ENCODE data around the gene DOLPP1. TPM values are rescaled to one million over a fixed set of nuclear protein-coding genes. Genes with fewer than 3 reads are reported as not detected.

Gene DOLPP1, protein sequence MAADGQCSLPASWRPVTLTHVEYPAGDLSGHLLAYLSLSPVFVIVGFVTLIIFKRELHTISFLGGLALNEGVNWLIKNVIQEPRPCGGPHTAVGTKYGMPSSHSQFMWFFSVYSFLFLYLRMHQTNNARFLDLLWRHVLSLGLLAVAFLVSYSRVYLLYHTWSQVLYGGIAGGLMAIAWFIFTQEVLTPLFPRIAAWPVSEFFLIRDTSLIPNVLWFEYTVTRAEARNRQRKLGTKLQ
- polyA plus RNA-seq (31.1 and 31.5 TPM in 2 replicates), polyA minus RNA-seq (20.6 and 26.1 TPM in 2 replicates)

DNA sequence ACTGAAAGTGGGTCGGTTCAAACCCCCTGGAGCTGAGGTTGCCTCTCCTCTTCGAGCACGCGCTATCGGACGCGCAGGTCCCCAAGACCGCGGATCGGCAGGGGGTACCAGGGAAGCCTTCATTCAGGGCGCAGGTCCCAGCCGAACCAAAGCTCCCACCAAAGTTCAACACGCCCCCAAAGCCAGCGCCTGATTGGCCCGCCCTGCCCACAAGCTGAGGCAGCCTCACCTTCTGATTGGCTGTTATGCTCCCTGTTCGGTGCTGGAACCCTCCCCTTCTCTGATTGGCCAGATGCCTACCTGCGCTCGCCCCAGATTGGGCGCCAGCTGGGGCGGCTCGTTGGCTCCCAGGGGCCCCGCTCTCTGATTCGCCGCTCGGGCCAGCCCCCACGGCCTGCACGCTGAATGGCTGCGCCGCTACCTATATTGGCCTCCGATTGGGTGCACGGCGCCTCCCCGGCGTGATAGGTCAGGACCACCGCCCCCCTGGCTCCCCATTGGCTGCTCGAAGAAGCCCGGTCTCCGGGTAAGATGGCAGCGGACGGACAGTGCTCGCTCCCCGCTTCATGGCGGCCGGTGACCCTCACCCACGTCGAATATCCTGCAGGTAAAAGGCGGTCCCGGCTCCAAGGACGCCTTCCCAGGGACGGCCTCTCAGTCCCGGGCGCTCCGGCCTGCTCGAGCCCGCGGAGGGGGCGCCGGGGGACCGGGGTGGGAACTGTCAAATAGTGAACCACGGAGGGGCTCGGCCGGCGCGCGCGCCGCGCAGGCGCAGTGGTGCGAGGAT is at the start of gene DOLPP1:
TSS of gene DOLPP1 (plus strand) at position 511 of the 787 bp plus-strand sequence. CDS start at position 532, 21 bp downstream.
- peak within 1 kb of the TSS; percentile 95 for H3K4me2 ChIP-seq (ENCODE audit: low read length)
- H3K9ac ChIP-seq (ENCODE audit: low read length): peak within 1 kb of the TSS; percentile 83
- peak within 1 kb of the TSS; percentile 59 for H2AFZ ChIP-seq (ENCODE audit: low read depth, low read length)
- H4K20me1 ChIP-seq (ENCODE audit: insufficient read depth): no peaks in the 10 kb centered on the region
- peaks cover 18% of the 10 kb centered on the region for H3K79me2 ChIP-seq (replicated peaks; ENCODE audit: insufficient read depth, low read length)
- H3K36me3 ChIP-seq (ENCODE audit: insufficient read depth, low read length): no peaks in the 10 kb centered on the region
- H3K27me3 ChIP-seq (ENCODE audit: insufficient read depth, low read depth, low read length): no peaks in the 10 kb centered on the region
- no peaks in the 10 kb centered on the region for H3F3A ChIP-seq (ENCODE audit: insufficient read depth, low read length, poor library complexity, severe bottlenecking)
- H3K4me3 ChIP-seq (ENCODE audit: low read length): peak within 1 kb of the TSS; percentile 86
- TF ChIP-seq, protein P1, sequence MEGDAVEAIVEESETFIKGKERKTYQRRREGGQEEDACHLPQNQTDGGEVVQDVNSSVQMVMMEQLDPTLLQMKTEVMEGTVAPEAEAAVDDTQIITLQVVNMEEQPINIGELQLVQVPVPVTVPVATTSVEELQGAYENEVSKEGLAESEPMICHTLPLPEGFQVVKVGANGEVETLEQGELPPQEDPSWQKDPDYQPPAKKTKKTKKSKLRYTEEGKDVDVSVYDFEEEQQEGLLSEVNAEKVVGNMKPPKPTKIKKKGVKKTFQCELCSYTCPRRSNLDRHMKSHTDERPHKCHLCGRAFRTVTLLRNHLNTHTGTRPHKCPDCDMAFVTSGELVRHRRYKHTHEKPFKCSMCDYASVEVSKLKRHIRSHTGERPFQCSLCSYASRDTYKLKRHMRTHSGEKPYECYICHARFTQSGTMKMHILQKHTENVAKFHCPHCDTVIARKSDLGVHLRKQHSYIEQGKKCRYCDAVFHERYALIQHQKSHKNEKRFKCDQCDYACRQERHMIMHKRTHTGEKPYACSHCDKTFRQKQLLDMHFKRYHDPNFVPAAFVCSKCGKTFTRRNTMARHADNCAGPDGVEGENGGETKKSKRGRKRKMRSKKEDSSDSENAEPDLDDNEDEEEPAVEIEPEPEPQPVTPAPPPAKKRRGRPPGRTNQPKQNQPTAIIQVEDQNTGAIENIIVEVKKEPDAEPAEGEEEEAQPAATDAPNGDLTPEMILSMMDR (IDR thresholded peaks at IDR 0.05; ENCODE audit: poor library complexity, severe bottlenecking): peak; percentile 45
- TF ChIP-seq MXI1 (conservative IDR thresholded peaks at IDR 0.05; ENCODE audit: poor library complexity, severe bottlenecking): peak; percentile 81
- peak; percentile 97 for TF ChIP-seq POLR2AphosphoS5 (IDR thresholded peaks at IDR 0.05)
- TF ChIP-seq, protein P2, sequence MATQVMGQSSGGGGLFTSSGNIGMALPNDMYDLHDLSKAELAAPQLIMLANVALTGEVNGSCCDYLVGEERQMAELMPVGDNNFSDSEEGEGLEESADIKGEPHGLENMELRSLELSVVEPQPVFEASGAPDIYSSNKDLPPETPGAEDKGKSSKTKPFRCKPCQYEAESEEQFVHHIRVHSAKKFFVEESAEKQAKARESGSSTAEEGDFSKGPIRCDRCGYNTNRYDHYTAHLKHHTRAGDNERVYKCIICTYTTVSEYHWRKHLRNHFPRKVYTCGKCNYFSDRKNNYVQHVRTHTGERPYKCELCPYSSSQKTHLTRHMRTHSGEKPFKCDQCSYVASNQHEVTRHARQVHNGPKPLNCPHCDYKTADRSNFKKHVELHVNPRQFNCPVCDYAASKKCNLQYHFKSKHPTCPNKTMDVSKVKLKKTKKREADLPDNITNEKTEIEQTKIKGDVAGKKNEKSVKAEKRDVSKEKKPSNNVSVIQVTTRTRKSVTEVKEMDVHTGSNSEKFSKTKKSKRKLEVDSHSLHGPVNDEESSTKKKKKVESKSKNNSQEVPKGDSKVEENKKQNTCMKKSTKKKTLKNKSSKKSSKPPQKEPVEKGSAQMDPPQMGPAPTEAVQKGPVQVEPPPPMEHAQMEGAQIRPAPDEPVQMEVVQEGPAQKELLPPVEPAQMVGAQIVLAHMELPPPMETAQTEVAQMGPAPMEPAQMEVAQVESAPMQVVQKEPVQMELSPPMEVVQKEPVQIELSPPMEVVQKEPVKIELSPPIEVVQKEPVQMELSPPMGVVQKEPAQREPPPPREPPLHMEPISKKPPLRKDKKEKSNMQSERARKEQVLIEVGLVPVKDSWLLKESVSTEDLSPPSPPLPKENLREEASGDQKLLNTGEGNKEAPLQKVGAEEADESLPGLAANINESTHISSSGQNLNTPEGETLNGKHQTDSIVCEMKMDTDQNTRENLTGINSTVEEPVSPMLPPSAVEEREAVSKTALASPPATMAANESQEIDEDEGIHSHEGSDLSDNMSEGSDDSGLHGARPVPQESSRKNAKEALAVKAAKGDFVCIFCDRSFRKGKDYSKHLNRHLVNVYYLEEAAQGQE (IDR thresholded peaks at IDR 0.05; ENCODE audit: borderline replicate concordance): peak; percentile 82
- peak; percentile 77 for TF ChIP-seq EP300 (conservative IDR thresholded peaks at IDR 0.05; ENCODE audit: poor library complexity, severe bottlenecking)
- peak; percentile 81 for TF ChIP-seq TAF1 (IDR thresholded peaks at IDR 0.05; ENCODE audit: low read depth)
- TF ChIP-seq EZH2 (IDR thresholded peaks at IDR 0.05; ENCODE audit: borderline replicate concordance, insufficient read depth, low read length, poor library complexity, severe bottlenecking): no peak
- peak; percentile 29 for TF ChIP-seq SMC3 (conservative IDR thresholded peaks at IDR 0.05; ENCODE audit: poor library complexity)
- no peak for TF ChIP-seq RAD21 (conservative IDR thresholded peaks at IDR 0.05)
- H3K9me3 ChIP-seq (ENCODE audit: low read length): no peaks in the 10 kb centered on the region
- peak within 1 kb of the TSS; percentile 91 for H3K27ac ChIP-seq (ENCODE audit: low read length)
- H3K9me2 ChIP-seq (ENCODE audit: insufficient read depth, low read length): no peaks in the 10 kb centered on the region

DNA sequence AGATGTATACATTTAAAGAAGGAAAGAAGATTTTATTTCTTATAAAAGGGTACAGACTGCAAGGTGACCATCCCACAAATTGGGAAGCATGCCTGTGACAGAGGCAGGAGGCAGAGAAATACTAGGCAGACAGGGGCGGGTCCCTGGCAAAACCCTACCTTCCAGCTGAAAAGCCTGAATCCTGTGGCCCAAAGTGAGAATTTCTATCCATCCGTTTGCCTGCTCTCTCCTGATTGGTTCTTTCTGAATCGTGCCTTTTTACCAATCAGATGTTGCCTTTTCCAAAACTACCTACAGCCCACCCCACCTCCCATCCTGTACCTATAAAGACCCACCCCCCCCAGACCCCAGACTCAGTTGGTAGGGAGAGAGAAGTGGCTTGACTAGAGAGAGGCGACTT is 49.4 kb upstream of the DOLPP1 start:
- Histone ChIP-seq H3K36me3 (ENCODE audit: insufficient read depth, low read length) (no peaks in the 10 kb centered on the region), H3K9me3 (ENCODE audit: low read length) (no peaks in the 10 kb centered on the region), H3K9me2 (ENCODE audit: insufficient read depth, low read length) (no peaks in the 10 kb centered on the region), H3K9ac (ENCODE audit: low read length) (no peak overlapping the region), H3K4me2 (ENCODE audit: low read length) (no peak overlapping the region), H2AFZ (ENCODE audit: low read depth, low read length) (no peak overlapping the region), H3F3A (ENCODE audit: insufficient read depth, low read length, poor library complexity, severe bottlenecking) (no peaks in the 10 kb centered on the region), H4K20me1 (ENCODE audit: insufficient read depth) (no peaks in the 10 kb centered on the region), H3K27me3 (ENCODE audit: insufficient read depth, low read depth, low read length) (no peaks in the 10 kb centered on the region), H3K27ac (ENCODE audit: low read length) (no peak overlapping the region), H3K79me2 (replicated peaks; ENCODE audit: insufficient read depth, low read length) (peaks cover 10% of the 10 kb centered on the region), H3K4me3 (ENCODE audit: low read length) (no peak overlapping the region)
- TF ChIP-seq RAD21 (conservative IDR thresholded peaks at IDR 0.05) (no peak), MXI1 (conservative IDR thresholded peaks at IDR 0.05; ENCODE audit: poor library complexity, severe bottlenecking) (no peak), TAF1 (IDR thresholded peaks at IDR 0.05; ENCODE audit: low read depth) (no peak), EP300 (conservative IDR thresholded peaks at IDR 0.05; ENCODE audit: poor library complexity, severe bottlenecking) (no peak), SMC3 (conservative IDR thresholded peaks at IDR 0.05; ENCODE audit: poor library complexity) (no peak), EZH2 (IDR thresholded peaks at IDR 0.05; ENCODE audit: borderline replicate concordance, insufficient read depth, low read length, poor library complexity, severe bottlenecking) (no peak), POLR2AphosphoS5 (IDR thresholded peaks at IDR 0.05) (no peak)
- TF ChIP-seq, protein P1 (IDR thresholded peaks at IDR 0.05; ENCODE audit: poor library complexity, severe bottlenecking): no peak
- TF ChIP-seq, protein P2 (IDR thresholded peaks at IDR 0.05; ENCODE audit: borderline replicate concordance): no peak
